HG02623 (cell line): Measurements from ENCODE around the gene GFRA4.
"Not testable (repeated sequence)": the region's sequence is repeated elsewhere in the genome, so short reads cannot be mapped to it uniquely, and the experiment has no call there.

Source experiments
- ATAC-seq: cut with Tn5 transposase; IDR thresholded peaks from one replicate; pipeline ENCODE4 v1.9.1; 2021; ENCODE audit warnings: moderate library complexity; ENCODE audit not compliant: unreplicated experiment

Gene GFRA4

GRCh38 chr20:3627476-3627875, 35.7 kb downstream of the GFRA4 start:
- ATAC-seq, result no peak

- no peak for ATAC-seq
These were observed 40.8 kb downstream of the GFRA4 start for GRCh38 chr20:3622406-3622805.

GRCh38 chr20:3621111-3621510, 42.1 kb downstream of the GFRA4 start:
- ATAC-seq, result no peak

- ATAC-seq, result no peak
These were observed 46.9 kb downstream of the GFRA4 start for GRCh38 chr20:3616250-3616649.

- not testable (repeated sequence) for ATAC-seq
These were observed 47.9 kb downstream of the GFRA4 start for GRCh38 chr20:3615171-3615840.

- no peak for ATAC-seq
These were observed 48.7 kb downstream of the GFRA4 start for GRCh38 chr20:3614466-3614865.

- no peak for ATAC-seq
These were observed 49.3 kb downstream of the GFRA4 start for GRCh38 chr20:3613821-3614440.

- no peak for ATAC-seq
These were observed 50.2 kb downstream of the GFRA4 start for GRCh38 chr20:3612795-3613572.

GRCh38 chr20:3611901-3612300, 51.3 kb downstream of the GFRA4 start:
- no peak for ATAC-seq
